B cell (primary cell): ENCODE measurements around the gene TRANK1. TPM values are rescaled to one million over a fixed set of nuclear protein-coding genes. Genes with fewer than 3 reads are reported as not detected.

Experiments
- ATAC-seq: fragments of 200-7000 bp; cut with Tn5 transposase; one replicate; pipeline ENCODE4 v1.10.0; 2021; ENCODE audit warnings: low read depth, mild to moderate bottlenecking, moderate number of reproducible peaks, moderate library complexity
- CTCF ChIA-PET: fragments of 350-600 bp; sonication (Branson Sonifier 250); formaldehyde crosslinking; loops from one replicate; lab custom pipeline; 2021; ENCODE audit warnings: antibody characterized with exemption, inconsistent platforms; lab: Charles Lee
- POLR2A ChIA-PET: fragments of 350-600 bp; sonication (Branson Sonifier 250); formaldehyde crosslinking; loops from one replicate; lab custom pipeline; 2021; ENCODE audit warnings: antibody characterized with exemption; lab: Charles Lee
- DNase-seq: peaks from one replicate; pipeline ENCODE4 v3.0.0; 2013
- H2AFZ ChIP-seq: 2 replicates; pipeline ENCODE4 v1.6.1; 2012; ENCODE audit warnings: mild to moderate bottlenecking, low read depth, low read length; ENCODE audit not compliant: insufficient read depth, poor library complexity, severe bottlenecking
- H3K27ac ChIP-seq, 2 donors: 1 replicate in 1 of 2; 2 replicates in 1 of 2; pipeline ENCODE4 v1.5.1; 2012 to 2013; ENCODE audit warnings: low read length in 2 of 2, mild to moderate bottlenecking in 2 of 2, moderate library complexity in 1 of 2
- H3K27me3 ChIP-seq, 4 experiments: fragments of 200-600 bp in 1 of 4; sonication (generic) in 1 of 4; replicated peaks in 1 of 4; 1 replicate in 2 of 4; 2 replicates in 2 of 4; pipeline versions ENCODE4 v1.6.1 to v1.7.0; 2013 to 2016; ENCODE audit warnings: low read length in 3 of 4, mild to moderate bottlenecking in 2 of 4, mixed read lengths in 1 of 4, moderate library complexity in 1 of 4; ENCODE audit not compliant: insufficient read depth in 4 of 4, control insufficient read depth in 3 of 4; ENCODE audit errors: control extremely low read depth in 1 of 4
- H3K36me3 ChIP-seq, 2 experiments: replicated peaks in 1 of 2; 1 replicate in 1 of 2; 2 replicates in 1 of 2; pipeline versions ENCODE4 v1.6.1 to v1.7.1; 2013; ENCODE audit warnings: low read length in 1 of 2; ENCODE audit not compliant: insufficient read depth in 2 of 2, control insufficient read depth in 1 of 2; ENCODE audit errors: control extremely low read depth in 1 of 2, extremely low read depth in 1 of 2
- H3K4me1 ChIP-seq, 2 donors: fragments of 200-600 bp in 1 of 2; sonication (generic) in 1 of 2; 1 replicate in 1 of 2; 2 replicates in 1 of 2; pipeline versions ENCODE4 v1.5.1 to v1.6.1; 2013 to 2017; ENCODE audit warnings: low read length in 2 of 2; ENCODE audit not compliant: control insufficient read depth in 2 of 2, insufficient read depth in 2 of 2
- H3K4me2 ChIP-seq: replicated peaks from 2 replicates; pipeline ENCODE3; 2012; ENCODE audit warnings: mild to moderate bottlenecking, low read depth, low read length; ENCODE audit not compliant: poor library complexity, severe bottlenecking
- H3K4me3 ChIP-seq, 5 experiments: fragments of 200-600 bp in 1 of 5; sonication (generic) in 1 of 5; 1 replicate in 3 of 5; 2 replicates in 2 of 5; pipeline versions ENCODE4 v1.5.1 to v1.7.0; 2011 to 2016; ENCODE audit warnings: low read length in 4 of 5, mild to moderate bottlenecking in 4 of 5, low read depth in 2 of 5, control low read depth in 1 of 5, moderate library complexity in 1 of 5; ENCODE audit not compliant: insufficient read depth in 1 of 5; ENCODE audit errors: control extremely low read depth in 1 of 5, extremely low read depth in 1 of 5
- H3K79me2 ChIP-seq: fragments of 200-600 bp; sonication (generic); one replicate; pipeline ENCODE4 v1.6.0; 2016; ENCODE audit warnings: low read length; ENCODE audit not compliant: control insufficient read depth, insufficient read depth
- H3K9ac ChIP-seq: fragments of 200-600 bp; sonication (generic); 2 replicates; pipeline ENCODE4 v1.6.1; 2017; ENCODE audit warnings: mild to moderate bottlenecking, low read length, moderate library complexity
- H3K9me3 ChIP-seq, 3 donors: one replicate each; pipeline versions ENCODE4 v1.6.1 to v1.7.1; 2013; ENCODE audit warnings: low read length in 2 of 3; ENCODE audit not compliant: control insufficient read depth in 2 of 3, insufficient read depth in 1 of 3; ENCODE audit errors: control extremely low read depth in 1 of 3
- H4K20me1 ChIP-seq: 2 replicates; pipeline ENCODE4 v1.6.0; 2012; ENCODE audit warnings: mild to moderate bottlenecking, low read length; ENCODE audit not compliant: insufficient read depth, control insufficient read depth, poor library complexity, severe bottlenecking
- H3K27ac Mint-ChIP-seq: one replicate; pipeline ENCODE4 v1.8.0; 2021; ENCODE audit warnings: mixed read lengths
- H3K27me3 Mint-ChIP-seq: one replicate; pipeline ENCODE4 v1.8.0; 2021; ENCODE audit warnings: mixed read lengths
- H3K4me1 Mint-ChIP-seq: one replicate; pipeline ENCODE4 v1.8.0; 2021; ENCODE audit warnings: mixed read lengths
- H3K4me3 Mint-ChIP-seq: one replicate; pipeline ENCODE4 v1.8.0; 2021; ENCODE audit warnings: mixed read lengths
- H3K9me3 Mint-ChIP-seq: one replicate; pipeline ENCODE4 v1.8.0; 2022; ENCODE audit warnings: mixed read lengths; ENCODE audit not compliant: insufficient read depth
- CTCF ChIP-seq: fragments of 200-600 bp; IDR thresholded peaks from one replicate; pipeline ENCODE4 v1.8.0; 2022; ENCODE audit warnings: antibody characterized with exemption, mild to moderate bottlenecking
- EZH2 ChIP-seq: IDR thresholded peaks from 2 replicates; pipeline ENCODE4 v1.6.1; 2012; ENCODE audit warnings: borderline replicate concordance, low read depth, mild to moderate bottlenecking, moderate library complexity, low read length; ENCODE audit not compliant: insufficient read depth, poor library complexity, severe bottlenecking
- WGBS: methylation state at CpG from one replicate; pipeline ENCODE4 v1.1.5; 2013; ENCODE audit warnings: missing lambda C conversion rate; ENCODE audit not compliant: insufficient coverage; 5-methylcytosine and 5-hydroxymethylcytosine counted together
- intact Hi-C: fragments of 100-400 bp; cut with micrococcal nuclease; formaldehyde crosslinking; loops from one replicate; pipeline ENCODE4 v1.10.0; 2022
- polyA plus RNA-seq: library from polyadenylated mRNA; depleted of rRNA; stranded (reverse); fragments of >200 nt; gene quantifications from 2 replicates; pipeline ENCODE4 v1.2.3, GENCODE V29; 2012
- total RNA-seq, 2 donors: library from RNA; stranded (reverse); fragments of 120-200 nt in 1 of 2; gene quantifications; 1 replicate in 1 of 2; 2 replicates in 1 of 2; pipeline versions ENCODE4 v1.2.3 to v1.2.4, GENCODE V29; 2013 to 2022

Gene TRANK1
- total and polyA plus RNA-seq, 2 donors (not counting 1 experiment from before 2014, with no cell fraction given) = 20.8 to 147 TPM

GRCh38 chr3:36991147-36991546 is 46.3 kb upstream of the TRANK1 start:
- Mint-ChIP-seq H3K4me1 (peaks cover 44% of the 10 kb centered on the region), H3K9me3 (no peaks in the 10 kb centered on the region), H3K27ac (no peak overlapping the region), H3K27me3 (no peaks in the 10 kb centered on the region), H3K4me3 (no peak overlapping the region)
- Histone ChIP-seq H3K4me1 (peaks cover 49 to 56% of the 10 kb centered on the region in 2 donors), H3K9ac (no peak overlapping the region), H3K79me2 (peaks cover 55% of the 10 kb centered on the region), H3K27me3 (no peaks in the 10 kb centered on the region), H3K36me3 (peaks cover 0 to 21% of the 10 kb centered on the region in 2 experiments), H3K27ac (peak overlapping the region; percentile 97 to 98), H3K4me3 (peak overlapping the region in 2 of 5 experiments; percentile 17 to 77), H4K20me1 (no peaks in the 10 kb centered on the region), H3K9me3 (no peaks in the 10 kb centered on the region), H2AFZ (no peak overlapping the region), H3K4me2 (peak overlapping the region; percentile 89)
- no peak for ATAC-seq
- intact Hi-C loops = loop anchor here (5.0 kb wide), 1 partner anchor 34 kb away; no protein-coding TSS in a partner anchor
- ChIA-PET CTCF (interaction anchor here (1.2 to 3.8 kb wide), 3 partner anchors 33 to 122 kb away, joined by 3 to 25 read pairs (median 5); no protein-coding TSS in a partner anchor), POLR2A (interaction anchor here (0.5 kb wide), 1 partner anchor 84 kb away, joined by 3 read pairs; no protein-coding TSS in a partner anchor)
- no CpG with 5 or more reads among the region's 3 CpGs for WGBS
- DNase-seq = no peak
- TF ChIP-seq EZH2 (no peak), CTCF (no peak)

- DNase-seq (no peak), ATAC-seq (no peak)
- Histone ChIP-seq H3K9me3 (no peaks in the 10 kb centered on the region), H3K9ac (peak overlapping the region; percentile 37), H3K27ac (peak overlapping the region; percentile 14 to 76), H2AFZ (no peak overlapping the region), H3K4me1 (peaks cover 48 to 56% of the 10 kb centered on the region in 2 donors), H3K36me3 (peaks cover 10 to 30% of the 10 kb centered on the region in 2 experiments), H4K20me1 (no peaks in the 10 kb centered on the region), H3K4me2 (peak overlapping the region; percentile 89), H3K79me2 (peaks cover 45% of the 10 kb centered on the region), H3K27me3 (no peaks in the 10 kb centered on the region), H3K4me3 (peak overlapping the region in 4 of 5 experiments; percentile 11 to 39 (median 24))
- POLR2A ChIA-PET = interaction anchor here (0.9 kb wide), 1 partner anchor 20 kb away, joined by 5 read pairs; no protein-coding TSS in a partner anchor
- Mint-ChIP-seq H3K27me3 (no peaks in the 10 kb centered on the region), H3K27ac (no peak overlapping the region), H3K4me1 (peaks cover 44% of the 10 kb centered on the region), H3K4me3 (peak overlapping the region; percentile 57), H3K9me3 (no peaks in the 10 kb centered on the region)
- CTCF ChIA-PET = interaction anchor here (0.7 to 2.2 kb wide), 4 partner anchors 20 to 163 kb away, joined by 4 to 15 read pairs (median 5); no protein-coding TSS in a partner anchor
- TF ChIP-seq CTCF = no peak
- intact Hi-C loops = no loop called here
Measured at GRCh38 chr3:36989568-36989967, 44.7 kb upstream of the TRANK1 start.
